Measurements from ENCODE around the gene PCSK1.
"Not testable (repeated sequence)": the region's sequence is repeated elsewhere in the genome, so short reads cannot be mapped to it uniquely, and the experiment has no call there.

The PCSK1 gene

DNA sequence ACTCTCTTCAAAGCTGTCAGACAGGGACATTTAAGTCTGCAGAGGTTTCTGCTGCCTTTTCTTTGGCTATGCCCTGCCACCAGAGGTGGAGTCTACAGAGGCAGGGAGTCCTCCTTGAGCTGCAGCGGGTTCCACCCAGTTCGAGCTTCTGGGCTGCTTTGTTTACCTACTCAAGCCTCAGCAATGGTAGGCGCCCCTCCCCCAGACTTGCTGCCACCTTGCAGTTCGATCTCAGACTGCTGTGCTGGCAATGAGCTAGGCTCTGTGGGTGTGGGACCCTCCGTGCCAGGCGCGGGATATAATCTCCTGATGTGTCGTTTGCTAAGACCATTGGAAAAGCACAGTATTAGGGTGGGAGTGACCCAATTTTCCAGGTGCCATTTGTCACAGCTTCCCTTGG, 65.7 kb downstream of the PCSK1 start:
- DNase-seq = not testable (repeated sequence)

DNA sequence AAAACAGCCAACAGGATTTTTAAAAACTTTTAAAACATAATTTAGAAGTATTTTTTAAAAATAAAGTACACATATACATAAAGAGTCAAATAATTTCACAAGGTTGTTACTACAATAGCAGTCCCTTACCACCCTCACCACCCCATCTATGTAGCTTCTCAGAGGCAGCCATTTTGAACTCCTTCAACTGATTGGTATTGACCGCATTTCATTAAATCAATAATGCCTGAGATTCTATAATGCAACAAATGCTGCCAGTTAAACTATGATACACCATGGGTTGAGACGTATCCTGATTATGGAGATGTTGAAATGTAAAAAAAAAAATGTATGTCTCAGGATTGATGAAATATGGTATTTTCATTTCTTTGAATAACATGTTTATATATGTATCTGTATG, 78.8 kb downstream of the PCSK1 start:
- DNase-seq = no peak

DNA sequence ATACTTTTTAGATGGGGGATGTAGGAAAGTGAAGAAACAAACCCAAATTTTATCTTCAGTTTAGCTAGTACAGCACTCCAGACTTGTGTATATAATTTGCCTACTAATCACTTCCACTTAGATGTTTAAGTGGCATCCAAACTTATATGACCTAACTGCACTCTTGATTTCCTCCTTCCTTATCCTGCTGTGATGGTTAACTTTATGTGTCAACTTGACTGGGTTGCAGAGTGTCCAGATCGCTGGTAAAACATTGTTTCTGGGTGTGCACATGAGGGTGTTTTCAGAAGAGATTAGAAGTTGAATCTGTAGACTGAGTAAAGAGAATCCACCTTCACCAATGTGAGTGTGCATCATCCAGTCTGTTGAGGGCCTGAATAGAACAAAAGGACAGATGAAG, 79.8 kb downstream of the PCSK1 start:
- DNase-seq = no peak

DNA sequence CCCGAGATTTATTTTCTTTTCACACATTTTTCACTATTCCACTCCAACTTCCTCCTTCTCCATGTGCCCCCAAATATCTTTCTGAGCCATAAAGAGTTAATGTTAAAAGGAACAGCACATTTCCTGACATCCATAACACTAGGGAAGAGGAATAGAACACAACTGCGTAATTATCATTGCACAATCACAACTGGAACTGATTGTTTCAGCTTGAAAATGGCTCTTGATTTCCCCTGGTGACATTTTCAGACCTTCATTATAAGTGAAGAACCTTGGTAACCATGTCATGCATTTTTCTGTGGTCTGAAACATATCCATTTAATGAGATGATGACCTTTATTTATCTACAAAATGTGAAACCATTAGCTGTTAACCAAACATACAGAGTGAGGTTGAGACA, 82.4 kb downstream of the PCSK1 start:
- no peak for DNase-seq

DNA sequence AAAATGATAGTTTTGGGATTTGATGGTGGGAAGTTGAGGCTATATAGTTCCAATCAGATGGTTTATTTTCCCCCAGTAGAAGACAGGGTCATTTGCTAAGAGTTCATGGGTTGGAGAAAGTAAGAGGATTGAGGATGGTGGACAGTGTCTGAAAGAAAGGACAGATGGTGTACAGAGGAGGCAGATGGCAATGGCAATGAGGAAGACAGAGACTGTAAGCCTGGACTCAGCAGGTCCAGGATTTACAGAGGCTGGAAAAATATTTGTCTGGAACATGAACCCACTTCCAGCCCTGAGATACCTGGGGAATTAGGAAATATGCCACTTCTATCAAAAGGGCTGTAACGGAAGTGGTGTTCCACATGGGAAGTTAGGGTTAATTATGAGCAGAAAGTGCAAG, 84.5 kb downstream of the PCSK1 start:
- no peak for DNase-seq

DNA sequence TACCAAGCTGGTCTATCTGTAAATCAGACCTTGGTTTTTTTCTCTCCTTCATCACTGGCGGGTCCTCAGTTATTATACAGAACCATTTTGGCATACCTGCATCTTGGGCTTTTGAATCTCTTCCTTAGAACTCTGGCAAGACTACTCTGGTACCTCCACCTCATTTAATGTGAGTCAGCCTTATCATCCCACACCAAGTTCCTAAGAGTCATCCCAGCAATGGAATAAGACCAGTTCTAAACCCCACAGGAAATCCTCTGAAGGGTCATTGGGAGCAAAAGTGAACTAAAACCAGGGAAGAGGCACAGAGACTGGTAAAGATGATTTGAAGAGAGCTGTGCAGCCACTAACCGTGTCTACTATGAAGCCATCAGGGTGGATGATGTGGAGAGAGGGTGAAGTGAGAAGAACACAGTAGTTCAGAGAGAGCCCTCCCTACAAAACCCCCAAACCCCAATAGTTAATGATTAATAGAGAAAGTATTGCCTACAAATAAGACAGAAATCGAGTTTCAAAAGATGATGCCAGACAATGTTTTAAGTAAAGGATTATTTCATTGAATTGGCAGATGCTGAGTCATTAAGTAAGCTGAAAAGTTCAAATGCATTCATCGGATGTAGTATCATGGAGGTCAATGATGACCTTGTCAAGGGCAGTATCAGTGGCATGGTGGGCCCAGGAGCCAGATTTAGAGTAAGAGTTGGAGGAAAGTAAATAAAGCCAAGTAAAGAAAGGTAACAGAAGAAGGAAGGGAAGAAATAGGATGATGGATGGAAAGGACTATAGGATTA, 85.4 kb downstream of the PCSK1 start:
- DNase-seq = no peak

DNA sequence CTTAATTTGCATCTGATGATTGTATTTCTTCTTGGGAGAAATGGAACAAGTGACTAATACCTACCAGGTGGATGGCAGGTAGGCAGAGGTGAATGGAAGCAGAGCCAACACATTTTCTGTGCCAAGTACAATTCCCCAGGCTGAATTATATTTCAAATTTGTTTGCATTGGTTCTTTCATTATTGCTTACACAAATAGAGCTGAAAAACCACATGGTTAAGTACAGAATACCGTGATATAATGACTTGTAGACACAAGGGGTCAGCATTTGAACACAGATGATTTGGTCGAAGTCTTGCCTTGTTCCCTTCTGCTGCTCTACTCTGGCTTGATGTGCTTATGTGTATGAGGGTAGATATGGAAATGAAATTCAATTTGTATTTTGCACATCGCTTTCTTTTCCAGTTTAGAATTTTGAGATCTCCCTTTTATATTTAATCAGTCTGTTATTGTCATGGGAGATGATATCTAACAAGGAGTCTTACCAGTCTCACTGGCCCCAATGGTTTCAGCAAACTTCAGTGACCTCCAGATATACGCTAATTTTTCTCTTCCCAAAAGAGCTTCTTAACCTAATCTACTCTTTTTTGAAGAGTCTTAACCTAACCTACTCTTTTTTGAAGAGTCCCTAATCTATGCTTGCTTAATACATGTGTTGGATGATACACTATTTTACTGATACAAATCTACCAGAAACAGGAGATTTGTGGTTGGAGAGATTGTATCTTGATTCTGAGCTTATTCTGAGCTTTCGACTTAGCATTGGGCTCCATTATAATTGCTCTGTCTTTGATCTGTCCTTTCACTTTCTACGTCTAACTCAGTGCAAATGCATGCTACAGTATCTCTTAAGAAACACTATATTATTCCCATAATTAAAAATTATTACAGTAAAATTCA, 88.1 kb downstream of the PCSK1 start:
- DNase-seq = peak; percentile 39

DNA sequence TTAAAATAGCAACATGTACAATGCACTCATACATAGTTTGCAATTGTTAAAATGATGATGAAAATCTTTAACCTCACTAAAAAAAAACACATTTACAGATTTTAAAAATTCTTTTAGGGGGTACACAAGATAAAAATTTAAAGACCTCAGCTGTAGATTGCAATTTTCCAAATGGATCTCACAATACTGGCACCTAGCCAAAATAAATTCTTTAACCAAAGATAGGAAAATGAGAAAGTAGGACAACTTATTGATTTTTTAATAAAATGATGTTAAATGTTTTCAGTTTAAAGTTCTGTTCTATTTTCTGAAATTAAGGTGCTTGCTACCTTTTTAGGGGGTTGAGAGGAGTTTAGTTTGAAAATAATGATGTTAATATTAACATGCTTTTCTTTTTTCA, 90.0 kb downstream of the PCSK1 start:
- no peak for DNase-seq

DNA sequence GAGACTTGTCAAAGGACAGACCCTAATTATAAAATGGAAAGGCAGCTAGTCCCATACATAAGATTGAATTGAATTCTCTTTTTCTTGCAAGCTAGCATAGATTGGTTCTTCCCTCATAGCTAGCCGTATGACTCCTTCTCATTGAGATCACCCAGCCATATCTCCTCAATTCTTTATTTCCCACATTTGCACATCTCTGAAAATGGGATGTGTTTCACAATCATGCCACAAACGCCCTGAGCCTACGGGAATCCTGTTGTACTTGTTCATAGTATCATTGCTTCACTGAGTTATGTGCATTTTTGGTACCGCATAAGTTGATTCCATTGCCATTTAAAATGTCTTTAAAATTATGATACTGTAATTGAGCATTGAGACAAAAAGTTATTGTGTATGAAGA, 90.5 kb downstream of the PCSK1 start:
- DNase-seq = no peak
